Vagina (tissue), 2 donors: Measurements from ENCODE around the gene ADAMTS7.

Experiments
- CTCF ChIP-seq, 3 experiments: fragments of 450-650 bp in 2 of 3; fragments of 200-600 bp in 1 of 3; sonication (generic) in 1 of 3; IDR thresholded peaks; one replicate each; pipeline ENCODE4 v1.5.1; 2017 to 2019; ENCODE audit warnings: antibody characterized with exemption in 3 of 3, mild to moderate bottlenecking in 2 of 3, moderate library complexity in 2 of 3
- POLR2A ChIP-seq, 2 donors: fragments of 450-650 bp; IDR thresholded peaks; one replicate each; pipeline ENCODE4 v1.6.1; 2017; ENCODE audit warnings: antibody characterized with exemption in 2 of 2, mild to moderate bottlenecking in 2 of 2, moderate library complexity in 2 of 2
- POLR2AphosphoS5 ChIP-seq, 2 donors: sonication (generic); formaldehyde crosslinking; IDR thresholded peaks; one replicate each; pipeline ENCODE4 v1.9.0; 2017; ENCODE audit warnings: antibody characterized with exemption in 2 of 2, mild to moderate bottlenecking in 2 of 2, low read depth in 1 of 2; ENCODE audit not compliant: insufficient read depth in 1 of 2

- no peak for TF ChIP-seq POLR2A (IDR thresholded peaks at IDR 0.05)
- TF ChIP-seq CTCF (IDR thresholded peaks at IDR 0.05) = no peak
- no peak for TF ChIP-seq POLR2AphosphoS5 (IDR thresholded peaks at IDR 0.05; ENCODE audit: insufficient read depth in 1 of 2, low read depth in 1 of 2)
Measured at GRCh38 chr15:78766041-78766440, 45.2 kb downstream of the ADAMTS7 start.
